PC-9 (cell line): Measurements from ENCODE around the gene ALKBH3. TPM values are rescaled to one million over a fixed set of nuclear protein-coding genes. Genes with fewer than 3 reads are reported as not detected.

ENCODE experiments used
- BruUV-seq: library from RNA; stranded (reverse); fragments of 400-500 nt; replicated peaks from 2 replicates; lab custom pipeline; 2021; lab: Mats Ljungman, UMichigan
- CTCF ChIA-PET: fragments of 300-600 bp; sonication (Branson Sonifier 250); formaldehyde crosslinking; loops from one replicate; lab custom pipeline; 2022; ENCODE audit warnings: antibody characterized with exemption; lab: Charles Lee
- POLR2A ChIA-PET: fragments of 300-600 bp; sonication (Branson Sonifier 250); formaldehyde crosslinking; loops from one replicate; lab custom pipeline; 2022; ENCODE audit warnings: antibody characterized with exemption; ENCODE audit not compliant: unreplicated experiment; lab: Charles Lee
- DNase-seq, 2 experiments: peaks; one replicate each; pipeline versions ENCODE4 v3.0.0 to v3.0.0-alpha.2; 2015 to 2022; ENCODE audit warnings: mixed read lengths in 1 of 2
- H2AFZ ChIP-seq: fragments of 200-600 bp; sonication (generic); 2 replicates; pipeline ENCODE4 v1.8.1; 2017; ENCODE audit warnings: antibody characterized with exemption
- H3F3A ChIP-seq: fragments of 200-600 bp; sonication (generic); 2 replicates; pipeline ENCODE4 v1.8.1; 2017; ENCODE audit warnings: antibody characterized with exemption, mild to moderate bottlenecking, low read depth; ENCODE audit not compliant: insufficient read depth
- H3K27ac ChIP-seq: fragments of 200-600 bp; sonication (generic); 2 replicates; pipeline ENCODE4 v1.6.1; 2016; ENCODE audit warnings: mixed run types
- H3K27me3 ChIP-seq: fragments of 200-600 bp; sonication (generic); 2 replicates; pipeline ENCODE4 v1.6.1; 2016; ENCODE audit warnings: low read depth, mixed run types; ENCODE audit not compliant: insufficient read depth
- H3K36me3 ChIP-seq: fragments of 200-600 bp; sonication (generic); 2 replicates; pipeline ENCODE4 v1.6.1; 2016; ENCODE audit warnings: low read depth, mixed run types
- H3K4me1 ChIP-seq: fragments of 200-600 bp; sonication (generic); replicated peaks from 2 replicates; pipeline ENCODE4 v1.6.1; 2016; ENCODE audit warnings: mixed run types; ENCODE audit not compliant: insufficient read depth
- H3K4me2 ChIP-seq: fragments of 200-600 bp; sonication (generic); 2 replicates; pipeline ENCODE4 v1.6.1; 2017; ENCODE audit warnings: mixed run types
- H3K4me3 ChIP-seq: fragments of 200-600 bp; sonication (generic); 2 replicates; pipeline ENCODE4 v1.6.1; 2016; ENCODE audit warnings: mixed run types
- H3K79me2 ChIP-seq: fragments of 200-600 bp; sonication (generic); 2 replicates; pipeline ENCODE4 v1.6.1; 2017; ENCODE audit warnings: low read depth, mixed run types
- H3K9me2 ChIP-seq: fragments of 200-600 bp; sonication (generic); 2 replicates; pipeline ENCODE4 v1.8.1; 2017; ENCODE audit warnings: mild to moderate bottlenecking; ENCODE audit not compliant: insufficient read depth
- H3K9me3 ChIP-seq: fragments of 200-600 bp; sonication (generic); 2 replicates; pipeline ENCODE4 v1.8.1; 2016; ENCODE audit warnings: low read depth; ENCODE audit not compliant: insufficient read depth
- H4K20me1 ChIP-seq: fragments of 200-600 bp; sonication (generic); 2 replicates; pipeline ENCODE4 v1.8.1; 2017; ENCODE audit not compliant: insufficient read depth
- CTCF ChIP-seq: fragments of 200-600 bp; sonication (generic); conservative IDR thresholded peaks from 2 replicates; pipeline ENCODE4 v1.6.1; 2017; ENCODE audit warnings: mixed run types, antibody characterized with exemption, mild to moderate bottlenecking, moderate library complexity
- EZH2 ChIP-seq: fragments of 200-600 bp; sonication (generic); IDR thresholded peaks from 2 replicates; pipeline ENCODE4 v1.8.0; 2017; ENCODE audit warnings: antibody characterized with exemption, low read depth
- intact Hi-C: fragments of 100-400 bp; cut with micrococcal nuclease; formaldehyde crosslinking; loops from one replicate; pipeline ENCODE4 v1.10.0; 2022; ENCODE audit not compliant: unreplicated experiment
- total RNA-seq: library from RNA; stranded (reverse); gene quantifications from 2 replicates; pipeline ENCODE4 v1.2.3, GENCODE V29; 2021

The ALKBH3 gene
- total RNA-seq, 1 experiment from 2014 or later = 47.3 TPM

DNA sequence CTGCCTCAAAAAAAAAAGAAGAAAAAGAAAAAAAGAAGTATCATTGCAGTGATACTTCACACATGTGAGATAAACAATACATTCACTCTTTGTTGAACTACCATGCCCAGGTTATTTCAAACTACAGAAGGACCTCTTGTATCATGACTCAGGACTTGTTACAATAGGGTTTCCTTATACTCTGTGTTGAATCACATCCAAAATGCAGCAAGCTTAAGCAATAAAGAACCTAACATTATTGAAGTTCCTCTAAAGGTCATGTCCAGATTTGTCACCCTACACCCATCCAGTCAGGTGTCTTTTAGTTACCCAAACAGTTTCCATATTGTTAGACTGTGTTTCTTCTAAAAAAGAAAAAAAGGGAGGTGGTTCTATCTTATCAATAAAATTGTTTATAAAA, 26.9 kb upstream of the ALKBH3 start:
- Histone ChIP-seq H3K4me2 (no peak overlapping the region), H3K36me3 (peaks cover 19% of the 10 kb centered on the region), H3F3A (0 out of 2 replicates have a peak, but pooled peaks cover 3% of the 10 kb centered on the region), H3K4me3 (no peak overlapping the region), H3K4me1 (no peaks in the 10 kb centered on the region), H2AFZ (no peak overlapping the region), H3K27ac (no peak overlapping the region), H3K9me3 (no peaks in the 10 kb centered on the region), H3K9me2 (no peaks in the 10 kb centered on the region), H4K20me1 (peaks cover 10% of the 10 kb centered on the region; the same call in 1 of the 2 replicates), H3K27me3 (no peaks in the 10 kb centered on the region), H3K79me2 (no peaks in the 10 kb centered on the region)
- POLR2A ChIA-PET = no interaction called here
- no TSS peak for BruUV-seq
- no peak for TF ChIP-seq CTCF
- no peak for TF ChIP-seq EZH2
- DNase-seq = no peak
- intact Hi-C loops = loop anchor here (5.0 to 10.0 kb wide), 3 partner anchors 281 to 439 kb away; no protein-coding TSS in a partner anchor
- CTCF ChIA-PET = no interaction called here

GRCh38 chr11:43856993-43857392, 23.6 kb upstream of the ALKBH3 start:
- Histone ChIP-seq H3K79me2 (no peaks in the 10 kb centered on the region), H3K27me3 (no peaks in the 10 kb centered on the region), H4K20me1 (peaks cover 10% of the 10 kb centered on the region; the same call in 1 of the 2 replicates), H3K9me2 (no peaks in the 10 kb centered on the region), H2AFZ (no peak overlapping the region), H3K36me3 (peaks cover 19% of the 10 kb centered on the region), H3K4me2 (no peak overlapping the region), H3F3A (0 out of 2 replicates have a peak, but pooled peaks cover 3% of the 10 kb centered on the region), H3K9me3 (peaks cover 9% of the 10 kb centered on the region; the same call in 1 of the 2 replicates), H3K4me3 (no peak overlapping the region), H3K4me1 (no peaks in the 10 kb centered on the region), H3K27ac (no peak overlapping the region)
- no TSS peak for BruUV-seq
- TF ChIP-seq CTCF = no peak
- TF ChIP-seq EZH2 = no peak
- no peak for DNase-seq
- CTCF ChIA-PET = no interaction called here
- intact Hi-C loops = loop anchor here (10.0 kb wide), 1 partner anchor 442 kb away; no protein-coding TSS in a partner anchor
- POLR2A ChIA-PET = no interaction called here

GRCh38 chr11:43861141-43861540, 19.5 kb upstream of the ALKBH3 start:
- H3K27ac ChIP-seq = no peak overlapping the region
- H3K4me1 ChIP-seq = no peaks in the 10 kb centered on the region
- ChIA-PET CTCF (no interaction called here), POLR2A (no interaction called here)
- H3K36me3 ChIP-seq = 0 out of 2 replicates have a peak, but pooled peaks cover 3% of the 10 kb centered on the region
- no peaks in the 10 kb centered on the region for H3K27me3 ChIP-seq
- H4K20me1 ChIP-seq = no peaks in the 10 kb centered on the region
- no peak overlapping the region for H3K4me3 ChIP-seq
- H3K9me3 ChIP-seq = peaks cover 9% of the 10 kb centered on the region; the same call in 1 of the 2 replicates
- no peak overlapping the region for H2AFZ ChIP-seq
- BruUV-seq = no TSS peak
- H3F3A ChIP-seq = no peaks in the 10 kb centered on the region
- intact Hi-C loops = no loop called here
- H3K79me2 ChIP-seq = no peaks in the 10 kb centered on the region
- H3K9me2 ChIP-seq = no peaks in the 10 kb centered on the region
- no peak for TF ChIP-seq CTCF
- TF ChIP-seq EZH2 = no peak
- no peak for DNase-seq
- H3K4me2 ChIP-seq = no peak overlapping the region
